22Rv1 (cell line): ENCODE data around the gene DCC.

Experiments
- H3K27ac ChIP-seq: fragments of 450-650 bp; 2 replicates; pipeline ENCODE4 v1.5.1; 2017
- ZFX ChIP-seq: fragments of 450-650 bp; IDR thresholded peaks from 2 replicates; pipeline ENCODE4 v1.6.1; 2017; ENCODE audit warnings: antibody characterized with exemption, borderline replicate concordance
- TF ChIP-seq, protein P1 (sequence below): fragments of 450-650 bp; IDR thresholded peaks from 2 replicates; pipeline ENCODE4 v1.5.1; 2017; ENCODE audit warnings: mild to moderate bottlenecking

Gene DCC

GRCh38 chr18:53028565-53028964, 688.6 kb downstream of the DCC start:
- TF ChIP-seq, protein P1, sequence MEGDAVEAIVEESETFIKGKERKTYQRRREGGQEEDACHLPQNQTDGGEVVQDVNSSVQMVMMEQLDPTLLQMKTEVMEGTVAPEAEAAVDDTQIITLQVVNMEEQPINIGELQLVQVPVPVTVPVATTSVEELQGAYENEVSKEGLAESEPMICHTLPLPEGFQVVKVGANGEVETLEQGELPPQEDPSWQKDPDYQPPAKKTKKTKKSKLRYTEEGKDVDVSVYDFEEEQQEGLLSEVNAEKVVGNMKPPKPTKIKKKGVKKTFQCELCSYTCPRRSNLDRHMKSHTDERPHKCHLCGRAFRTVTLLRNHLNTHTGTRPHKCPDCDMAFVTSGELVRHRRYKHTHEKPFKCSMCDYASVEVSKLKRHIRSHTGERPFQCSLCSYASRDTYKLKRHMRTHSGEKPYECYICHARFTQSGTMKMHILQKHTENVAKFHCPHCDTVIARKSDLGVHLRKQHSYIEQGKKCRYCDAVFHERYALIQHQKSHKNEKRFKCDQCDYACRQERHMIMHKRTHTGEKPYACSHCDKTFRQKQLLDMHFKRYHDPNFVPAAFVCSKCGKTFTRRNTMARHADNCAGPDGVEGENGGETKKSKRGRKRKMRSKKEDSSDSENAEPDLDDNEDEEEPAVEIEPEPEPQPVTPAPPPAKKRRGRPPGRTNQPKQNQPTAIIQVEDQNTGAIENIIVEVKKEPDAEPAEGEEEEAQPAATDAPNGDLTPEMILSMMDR = no peak
- TF ChIP-seq ZFX = no peak
- no peak overlapping the region for H3K27ac ChIP-seq

DNA sequence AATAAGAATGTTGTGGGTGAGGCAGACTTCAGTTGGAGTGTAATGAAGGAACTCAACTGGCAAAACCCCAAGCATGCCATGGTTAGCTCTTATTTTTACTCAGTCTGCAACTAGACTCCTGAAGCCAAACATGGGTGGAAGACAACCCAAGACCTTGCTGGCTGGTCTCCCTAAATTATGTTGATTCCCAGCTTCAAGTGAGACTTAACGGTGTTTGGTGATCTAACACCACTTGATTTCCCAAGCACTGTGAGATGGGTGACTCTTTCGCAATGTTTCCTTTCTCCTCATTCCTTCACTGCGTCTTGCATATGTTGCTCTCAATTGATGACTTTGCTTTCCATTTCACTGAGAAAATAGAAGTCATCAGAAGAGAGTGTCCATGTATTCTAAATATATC, 693.1 kb downstream of the DCC start:
- H3K27ac ChIP-seq = no peak overlapping the region
- TF ChIP-seq, protein P1 = no peak
- TF ChIP-seq ZFX = no peak

GRCh38 chr18:53038608-53039007, 698.6 kb downstream of the DCC start:
- TF ChIP-seq, protein P1 = no peak
- no peak for TF ChIP-seq ZFX
- H3K27ac ChIP-seq = no peak overlapping the region

GRCh38 chr18:53040286-53040685, 700.3 kb downstream of the DCC start:
- TF ChIP-seq ZFX = no peak
- TF ChIP-seq, protein P1 = no peak

DNA sequence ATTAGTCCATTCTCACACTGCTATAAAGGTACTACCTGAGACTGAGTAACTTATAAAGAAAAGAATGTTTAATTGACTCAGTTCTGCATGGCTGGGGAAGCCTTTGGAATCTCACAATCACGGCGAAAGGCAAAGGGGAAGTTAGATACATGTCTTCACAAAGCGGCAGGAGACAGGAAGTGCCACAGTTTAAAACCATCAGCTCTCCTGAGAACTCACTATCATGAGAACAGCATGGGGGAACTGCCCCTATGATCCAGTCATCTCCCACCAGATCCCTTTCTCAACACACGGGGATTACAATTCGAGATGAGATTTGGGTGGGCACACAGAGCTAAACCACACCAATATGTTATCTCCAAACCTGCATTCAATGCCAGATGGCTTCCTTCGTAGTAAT, 716.1 kb downstream of the DCC start:
- no peak for TF ChIP-seq ZFX
- H3K27ac ChIP-seq = no peak overlapping the region

More at GRCh38 chr18:53040286-53040685, 700.3 kb downstream of the DCC start:
- no peak overlapping the region for H3K27ac ChIP-seq

GRCh38 chr18:53070788-53071187, 730.8 kb downstream of the DCC start:
- TF ChIP-seq, protein P1 = no peak
- TF ChIP-seq ZFX = no peak
- peak overlapping the region; percentile 55 for H3K27ac ChIP-seq

DNA sequence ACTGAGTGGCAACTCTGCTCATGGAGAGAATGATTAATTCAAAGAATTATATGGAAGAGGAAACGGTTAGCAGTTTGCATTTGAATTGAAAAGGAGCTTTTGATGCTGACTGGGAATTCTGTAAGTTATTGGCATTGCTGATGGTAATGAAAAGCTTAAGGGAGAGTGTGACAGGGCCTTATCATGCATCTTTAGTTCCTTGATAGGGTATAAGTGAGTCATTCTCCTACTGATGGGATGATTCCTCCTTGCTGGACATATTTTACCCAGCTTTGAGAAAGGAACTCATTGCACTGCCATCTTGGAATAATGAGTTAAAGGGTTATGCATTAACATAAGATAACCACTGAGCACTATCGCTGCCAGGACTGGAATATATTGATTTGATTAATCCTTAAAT, 740.7 kb downstream of the DCC start:
- H3K27ac ChIP-seq = no peak overlapping the region
- TF ChIP-seq, protein P1 = no peak
- no peak for TF ChIP-seq ZFX

- H3K27ac ChIP-seq = no peak overlapping the region
- TF ChIP-seq ZFX = no peak
- TF ChIP-seq, protein P1 = no peak
These were observed 753.6 kb downstream of the DCC start for GRCh38 chr18:53093636-53094035.
